IPS-20b (cell line): ENCODE data around the gene JPT1.
"Not testable (repeated sequence)": the region's sequence is repeated elsewhere in the genome, so short reads cannot be mapped to it uniquely, and the experiment has no call there.

Source experiments
- H3K27ac ChIP-seq: one replicate; pipeline ENCODE4 v1.5.1; 2013; ENCODE audit warnings: low read length
- H3K27me3 ChIP-seq: 2 replicates; pipeline ENCODE4 v1.6.1; 2013; ENCODE audit warnings: mild to moderate bottlenecking, low read length, inconsistent platforms; ENCODE audit not compliant: insufficient read depth
- H3K36me3 ChIP-seq: 2 replicates; pipeline ENCODE4 v1.6.1; 2013; ENCODE audit warnings: low read depth, mild to moderate bottlenecking, inconsistent platforms, low read length, moderate library complexity; ENCODE audit not compliant: insufficient read depth
- H3K4me1 ChIP-seq: 2 replicates; pipeline ENCODE4 v1.6.1; 2013; ENCODE audit warnings: mild to moderate bottlenecking, control low read depth, inconsistent platforms, low read length, moderate library complexity; ENCODE audit not compliant: insufficient read depth
- H3K4me3 ChIP-seq: 2 replicates; pipeline ENCODE4 v1.5.1; 2013; ENCODE audit warnings: mild to moderate bottlenecking, low read length, inconsistent platforms
- H3K9ac ChIP-seq: 2 replicates; pipeline ENCODE4 v1.6.1; 2013; ENCODE audit warnings: low read depth, mild to moderate bottlenecking, inconsistent platforms, low read length, moderate library complexity
- H3K9me3 ChIP-seq: 2 replicates; pipeline ENCODE4 v1.6.1; 2013; ENCODE audit warnings: mild to moderate bottlenecking, low read depth, low read length, inconsistent platforms; ENCODE audit not compliant: insufficient read depth

The JPT1 gene

DNA sequence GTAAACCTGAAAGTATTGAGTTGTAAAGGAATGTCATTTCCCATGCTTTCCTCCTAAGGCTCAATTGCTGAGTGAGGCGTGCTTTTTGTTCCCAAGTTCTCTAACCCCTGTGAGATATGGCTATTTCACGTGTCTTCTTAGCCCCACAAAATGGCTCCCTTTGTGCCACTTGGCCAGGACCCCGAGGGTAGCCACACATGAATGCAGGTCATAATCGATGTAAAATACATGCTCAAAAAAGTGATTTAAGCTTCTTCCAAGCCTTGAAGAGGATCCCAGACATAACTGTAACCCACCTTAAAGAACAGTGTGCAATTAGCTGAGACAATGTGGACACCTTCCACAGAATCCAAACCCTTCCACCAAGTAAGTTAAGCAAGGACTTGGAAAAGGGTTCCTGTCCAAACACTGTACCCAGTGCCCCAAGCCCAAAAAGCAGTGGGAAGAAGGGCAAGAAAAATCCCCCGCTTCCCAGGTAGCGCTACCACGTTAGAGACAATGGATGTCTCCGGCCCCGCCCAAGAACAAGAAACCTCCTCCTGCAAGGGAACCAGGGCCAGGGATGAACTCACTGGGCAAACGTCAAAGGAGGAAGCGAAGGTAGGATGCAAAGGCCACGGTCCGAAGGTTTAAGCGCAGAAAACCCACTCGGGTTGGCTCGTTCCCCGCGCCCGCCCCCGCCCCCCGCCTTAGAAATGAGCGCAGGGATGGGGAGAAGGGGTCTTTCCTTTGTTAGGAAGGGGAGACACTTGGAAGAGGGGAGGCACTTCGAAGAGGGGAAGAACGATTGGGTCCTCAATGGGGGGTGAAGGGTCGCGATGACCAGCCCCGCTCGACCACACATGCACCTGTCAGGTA, 1.2 kb downstream of the JPT1 start:
- H3K27ac ChIP-seq, result peak overlapping the region; percentile 50
- peaks cover 9% of the 10 kb centered on the region; the same call in 1 of the 2 replicates for H3K4me1 ChIP-seq
- H3K36me3 ChIP-seq, result peaks cover 10% of the 10 kb centered on the region
- peak overlapping the region; percentile 97 for H3K9ac ChIP-seq
- no peaks in the 10 kb centered on the region for H3K9me3 ChIP-seq
- H3K27me3 ChIP-seq, result no peaks in the 10 kb centered on the region
- H3K4me3 ChIP-seq, result peak overlapping the region; percentile 98

DNA sequence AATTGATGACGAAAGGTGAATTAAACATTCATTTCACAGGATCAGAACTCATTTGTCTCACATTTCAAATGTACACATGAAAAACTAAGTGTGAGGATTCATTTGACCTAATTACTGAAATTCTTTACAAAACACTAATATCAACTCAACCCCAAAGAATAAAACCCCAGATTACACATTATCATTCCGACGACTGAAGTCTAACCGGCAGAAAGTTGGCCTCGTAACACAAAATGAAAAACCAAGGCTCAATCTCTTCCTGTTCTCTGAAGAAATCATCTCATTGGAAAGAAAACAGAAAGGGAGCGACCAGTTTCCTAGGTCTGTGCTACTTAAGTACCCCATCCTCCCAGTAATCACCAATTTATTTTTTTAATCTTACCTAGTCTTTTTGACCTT, 1.8 kb downstream of the JPT1 start:
- Histone ChIP-seq H3K27ac (peak overlapping the region; percentile 50), H3K9me3 (no peaks in the 10 kb centered on the region), H3K4me3 (peak overlapping the region; percentile 98), H3K9ac (peak overlapping the region; percentile 97), H3K36me3 (peaks cover 17% of the 10 kb centered on the region), H3K27me3 (no peaks in the 10 kb centered on the region), H3K4me1 (peaks cover 9% of the 10 kb centered on the region; the same call in 1 of the 2 replicates)

DNA sequence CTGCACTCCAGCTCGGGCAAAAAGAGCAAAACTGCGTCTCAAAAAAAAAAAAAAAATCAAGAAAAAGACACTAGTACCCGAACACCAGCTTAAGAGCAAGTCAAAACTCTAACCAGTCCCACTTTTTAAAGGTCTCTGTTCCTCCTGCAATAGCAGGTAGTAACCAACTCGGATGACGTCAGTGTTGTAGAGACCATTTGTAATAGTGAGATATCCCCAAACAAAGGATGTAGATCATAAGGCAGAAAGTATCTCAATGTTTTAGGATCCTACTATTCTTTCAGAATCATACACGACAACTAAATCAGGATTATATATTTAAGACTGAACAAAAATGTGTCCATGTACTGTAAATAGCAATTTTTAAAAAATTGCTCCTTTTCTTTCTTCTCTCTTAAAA, 2.4 kb downstream of the JPT1 start:
- Histone ChIP-seq H3K27me3 (no peaks in the 10 kb centered on the region), H3K9ac (peak overlapping the region; percentile 97; the same call in 1 of the 2 replicates), H3K4me1 (peaks cover 9% of the 10 kb centered on the region; the same call in 1 of the 2 replicates), H3K9me3 (no peaks in the 10 kb centered on the region), H3K4me3 (peak overlapping the region; percentile 98), H3K27ac (no peak overlapping the region), H3K36me3 (peaks cover 22% of the 10 kb centered on the region)

DNA sequence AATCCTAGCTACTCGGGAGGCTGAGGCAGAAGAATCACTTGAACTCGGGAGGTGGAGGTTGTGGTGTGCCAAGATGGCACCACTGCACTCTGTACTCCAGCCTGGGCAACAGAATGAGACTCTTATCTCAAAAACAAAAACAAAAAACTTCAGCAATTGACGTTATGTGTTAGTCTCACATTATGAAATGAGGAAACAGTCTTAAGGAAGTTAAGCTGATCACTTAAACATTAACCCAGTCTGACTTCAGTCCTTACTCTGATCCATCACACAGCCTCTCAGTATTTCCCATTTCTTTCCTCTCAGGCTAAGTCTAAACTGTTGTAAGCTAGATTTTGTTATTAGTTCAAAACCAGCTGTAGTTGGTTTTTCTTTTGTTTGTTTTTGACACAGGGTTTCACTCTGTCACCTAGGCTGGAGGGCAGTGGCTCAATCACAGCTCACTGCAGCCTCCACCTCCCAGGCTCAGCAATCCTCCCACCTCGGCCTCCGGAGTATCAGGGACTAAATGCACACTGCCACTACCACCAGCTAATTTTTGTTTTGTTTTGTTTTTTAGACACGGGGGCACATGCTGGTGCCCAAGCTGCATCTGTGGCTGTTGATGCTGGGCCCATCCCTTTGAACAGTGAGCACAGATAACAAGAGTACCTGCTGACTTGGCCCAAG, 6.3 kb downstream of the JPT1 start:
- Histone ChIP-seq H3K27me3 (no peaks in the 10 kb centered on the region), H3K36me3 (peaks cover 62% of the 10 kb centered on the region), H3K27ac (no peak overlapping the region), H3K9ac (no peak overlapping the region), H3K4me1 (peaks cover 5% of the 10 kb centered on the region; the same call in 1 of the 2 replicates), H3K9me3 (no peaks in the 10 kb centered on the region), H3K4me3 (no peak overlapping the region)

DNA sequence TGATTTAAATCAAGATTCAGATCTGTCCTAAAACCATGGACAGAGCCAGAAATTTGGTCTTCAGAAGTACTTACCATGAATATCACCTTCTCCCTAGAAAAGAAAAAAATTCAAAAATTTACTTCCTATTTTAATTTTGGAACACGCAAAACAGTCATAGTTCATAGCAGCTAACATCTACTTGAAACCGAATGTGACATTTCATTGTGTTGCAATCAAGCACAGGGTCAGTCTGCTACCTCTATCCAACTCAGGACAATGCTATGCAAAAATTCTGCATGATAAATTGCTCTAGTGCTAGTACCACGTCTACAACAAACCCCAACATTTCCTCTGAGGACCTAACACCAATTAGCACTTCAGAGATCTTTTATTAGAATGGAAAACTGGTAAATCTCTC, 7.7 kb downstream of the JPT1 start:
- Histone ChIP-seq H3K9ac (no peak overlapping the region), H3K27ac (no peak overlapping the region), H3K36me3 (peaks cover 74% of the 10 kb centered on the region), H3K4me3 (no peak overlapping the region), H3K9me3 (no peaks in the 10 kb centered on the region), H3K27me3 (no peaks in the 10 kb centered on the region), H3K4me1 (no peaks in the 10 kb centered on the region)

DNA sequence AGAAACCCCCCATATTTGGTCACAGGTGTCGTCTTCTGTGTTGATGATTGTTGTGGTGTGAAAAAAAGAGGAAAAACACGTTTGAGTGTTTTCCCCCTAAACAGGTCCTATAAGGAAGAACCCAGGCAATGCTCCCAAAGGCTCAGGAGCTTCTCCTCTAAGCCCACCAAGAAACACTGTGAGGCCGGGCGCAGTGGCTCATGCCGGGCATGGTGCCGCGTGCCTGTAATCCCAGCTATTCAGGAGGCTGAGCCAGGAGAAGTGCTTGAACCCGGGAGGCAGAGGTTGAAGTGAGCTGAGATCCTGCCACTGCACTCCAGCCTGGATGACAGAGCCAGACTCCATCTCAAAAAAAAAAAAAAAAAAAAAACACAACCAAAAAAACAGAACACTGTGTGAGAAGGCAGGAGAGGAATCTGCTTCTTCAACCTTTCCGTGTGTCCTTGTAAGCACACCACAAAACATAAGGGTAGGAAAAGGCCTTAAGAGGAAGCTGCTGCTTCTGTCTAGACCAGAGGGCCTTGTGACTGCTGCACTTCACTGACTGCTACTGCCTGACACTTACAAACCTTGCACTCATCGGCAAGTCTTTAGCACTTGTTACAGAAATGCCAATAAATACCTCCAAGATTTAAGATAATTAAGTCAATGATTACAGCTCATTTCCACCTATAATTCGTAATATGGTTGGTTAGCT, 9.3 kb downstream of the JPT1 start:
- no peaks in the 10 kb centered on the region for H3K9me3 ChIP-seq
- no peak overlapping the region for H3K27ac ChIP-seq
- no peak overlapping the region for H3K4me3 ChIP-seq
- peaks cover 90% of the 10 kb centered on the region for H3K36me3 ChIP-seq
- H3K4me1 ChIP-seq, result no peaks in the 10 kb centered on the region
- H3K9ac ChIP-seq, result no peak overlapping the region
- no peaks in the 10 kb centered on the region for H3K27me3 ChIP-seq

DNA sequence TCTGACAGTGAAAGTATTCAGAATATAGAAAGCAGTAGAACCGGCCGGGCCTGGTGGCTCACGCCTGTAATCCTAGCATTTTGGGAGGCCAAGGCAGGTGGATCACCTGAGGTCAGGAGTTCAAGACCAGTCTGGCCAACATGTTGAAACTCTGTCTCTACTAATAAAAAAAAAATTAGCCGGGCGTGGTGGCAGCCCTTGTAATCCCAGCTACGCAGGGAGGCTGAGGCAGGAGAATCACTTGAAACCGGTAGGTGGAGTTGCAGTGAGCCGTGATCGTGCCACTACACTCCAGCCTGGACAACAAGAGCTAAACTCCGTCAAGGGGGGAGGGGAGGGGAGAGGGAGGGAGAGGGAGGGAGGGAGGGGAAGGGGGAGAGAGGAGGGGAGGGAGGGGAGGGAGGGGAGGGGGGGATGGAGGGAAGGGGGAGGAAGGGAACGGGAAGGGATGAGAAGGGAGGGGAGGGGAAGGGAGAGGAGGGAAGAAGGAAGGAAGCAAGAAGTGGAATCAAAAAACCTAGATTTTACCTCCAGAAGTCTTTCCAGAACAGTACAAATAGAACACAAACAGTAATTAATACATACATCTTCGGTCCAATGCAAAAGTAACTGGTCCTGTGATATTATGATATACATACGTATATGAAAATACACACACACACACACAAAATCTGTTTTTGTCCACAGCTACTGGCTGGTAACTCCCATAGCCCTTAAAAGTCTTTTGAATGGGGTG, 11.9 kb downstream of the JPT1 start:
- Histone ChIP-seq H3K9me3 (no peaks in the 10 kb centered on the region), H3K27ac (no peak overlapping the region), H3K36me3 (peaks cover 96% of the 10 kb centered on the region), H3K4me1 (no peaks in the 10 kb centered on the region), H3K4me3 (no peak overlapping the region), H3K9ac (no peak overlapping the region), H3K27me3 (no peaks in the 10 kb centered on the region)

DNA sequence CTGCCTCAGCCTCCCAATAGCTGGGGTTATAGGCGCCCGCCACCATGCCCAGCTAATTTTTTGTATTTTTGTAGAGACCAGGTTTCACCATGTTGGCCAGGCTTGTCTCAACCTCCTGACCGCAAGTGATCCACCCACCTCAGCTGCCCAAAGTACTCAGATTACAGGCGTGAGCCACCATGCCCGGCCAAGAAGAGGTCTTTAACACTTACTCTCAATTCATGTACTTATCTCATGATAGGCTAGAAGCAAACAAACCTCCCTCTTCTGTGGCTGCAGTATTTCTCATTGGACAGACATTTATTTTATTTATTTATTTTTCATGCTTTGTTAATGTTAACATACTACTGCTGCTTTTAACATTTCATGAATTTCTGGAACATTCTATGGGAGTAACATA, 15.8 kb downstream of the JPT1 start:
- Histone ChIP-seq H3K4me3 (no peak overlapping the region), H3K9me3 (no peaks in the 10 kb centered on the region), H3K4me1 (no peaks in the 10 kb centered on the region), H3K36me3 (peaks cover 86% of the 10 kb centered on the region), H3K9ac (no peak overlapping the region), H3K27me3 (no peaks in the 10 kb centered on the region), H3K27ac (no peak overlapping the region)

DNA sequence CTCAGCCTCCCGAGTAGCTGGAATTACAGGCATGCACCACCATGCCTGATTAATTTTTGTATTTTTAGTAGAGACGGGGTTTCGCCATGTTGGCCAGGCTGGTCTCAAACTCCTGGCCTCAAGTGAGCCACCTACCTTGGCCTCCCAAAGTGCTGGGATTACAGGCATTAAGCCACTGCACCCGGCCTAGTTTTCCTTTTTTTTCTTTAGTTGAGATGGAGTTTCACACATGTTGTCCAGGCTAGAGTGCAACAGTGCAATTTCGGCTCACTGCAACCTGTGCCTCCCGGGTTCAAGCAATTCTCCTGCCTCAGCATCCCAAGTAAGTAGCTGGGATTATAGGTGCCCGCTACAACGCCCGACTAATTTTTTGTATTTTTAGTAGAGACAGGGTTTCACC, 16.6 kb downstream of the JPT1 start:
- H3K36me3 ChIP-seq, result peaks cover 78% of the 10 kb centered on the region
- H3K4me3 ChIP-seq, H3K27me3 ChIP-seq, H3K27ac ChIP-seq, H3K9me3 ChIP-seq, H3K9ac ChIP-seq, H3K4me1 ChIP-seq: not testable (repeated sequence)

DNA sequence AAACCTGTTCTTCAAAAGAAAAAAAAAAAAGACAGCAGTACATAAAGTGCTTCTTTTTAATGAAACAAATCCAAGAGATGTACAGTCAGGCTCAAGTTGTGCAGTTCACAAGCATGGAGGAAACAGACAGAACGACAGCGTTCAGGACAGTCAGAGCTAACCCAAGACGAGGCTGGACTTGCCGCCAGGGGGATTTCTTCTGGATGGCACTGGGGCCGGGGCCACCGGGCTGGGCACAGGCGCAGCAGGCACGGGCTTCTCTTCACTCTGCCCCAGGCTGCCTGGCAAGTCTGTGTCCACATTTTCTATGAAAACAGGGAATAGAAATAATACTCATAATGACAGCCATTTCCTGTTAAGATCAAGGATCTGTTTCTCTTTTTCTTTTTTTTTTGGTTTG, 18.4 kb downstream of the JPT1 start:
- Histone ChIP-seq H3K4me1 (no peaks in the 10 kb centered on the region), H3K4me3 (no peak overlapping the region), H3K36me3 (peaks cover 62% of the 10 kb centered on the region), H3K27ac (no peak overlapping the region), H3K9ac (no peak overlapping the region), H3K9me3 (no peaks in the 10 kb centered on the region), H3K27me3 (no peaks in the 10 kb centered on the region)

DNA sequence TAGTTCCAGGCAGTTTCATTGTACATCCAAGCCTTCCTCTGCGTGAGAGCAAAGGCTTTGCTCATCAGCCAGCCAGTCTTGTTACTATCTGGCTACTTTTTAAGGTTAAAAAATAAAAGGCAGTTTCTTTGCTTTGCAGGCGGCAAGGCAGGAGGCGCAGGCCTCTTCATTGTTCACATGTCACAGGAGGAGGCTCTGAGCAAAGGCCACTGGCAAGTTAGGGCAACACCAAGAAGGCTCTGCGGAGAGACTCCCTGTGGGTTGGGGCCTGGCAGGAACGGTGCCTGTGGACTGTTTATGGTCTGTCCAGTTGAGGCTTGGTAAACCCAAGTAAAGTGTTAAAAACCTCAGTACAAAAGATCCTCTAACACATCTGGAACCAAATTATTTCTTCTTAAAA, 18.9 kb downstream of the JPT1 start:
- Histone ChIP-seq H3K9me3 (no peaks in the 10 kb centered on the region), H3K27me3 (no peaks in the 10 kb centered on the region), H3K4me3 (no peak overlapping the region), H3K27ac (no peak overlapping the region), H3K9ac (no peak overlapping the region), H3K4me1 (no peaks in the 10 kb centered on the region), H3K36me3 (peaks cover 57% of the 10 kb centered on the region)
